CD14-positive monocyte (primary cell): ENCODE results near the gene TMEM150A. TPM values are rescaled to one million over a fixed set of nuclear protein-coding genes. Genes with fewer than 3 reads are reported as not detected.

ENCODE experiments used
- DNase-seq, 3 donors: peaks; one replicate each; pipeline ENCODE4 v3.0.0-alpha.2; 2011 to 2022
- H2AFZ ChIP-seq: 2 replicates; pipeline ENCODE4 v1.6.0; 2012; ENCODE audit warnings: mild to moderate bottlenecking, low read depth, low read length, inconsistent platforms; ENCODE audit not compliant: insufficient read depth, poor library complexity, severe bottlenecking
- H3K27ac ChIP-seq, 2 donors: 1 replicate in 1 of 2; 2 replicates in 1 of 2; pipeline ENCODE4 v1.5.1; 2012 to 2013; ENCODE audit warnings: low read length in 2 of 2, control low read depth in 1 of 2, inconsistent platforms in 1 of 2, low read depth in 1 of 2, mild to moderate bottlenecking in 1 of 2
- H3K27me3 ChIP-seq, 2 donors: one replicate each; pipeline versions ENCODE4 v1.6.0 to v1.6.1; 2011 to 2013; ENCODE audit warnings: low read length in 2 of 2; ENCODE audit not compliant: control insufficient read depth in 2 of 2, insufficient read depth in 2 of 2
- H3K36me3 ChIP-seq, 2 donors: replicated peaks in 1 of 2; 1 replicate in 1 of 2; 2 replicates in 1 of 2; pipeline versions ENCODE4 v1.5.1 to v1.6.1; 2012 to 2013; ENCODE audit warnings: low read length in 2 of 2, control low read depth in 1 of 2, inconsistent platforms in 1 of 2, mild to moderate bottlenecking in 1 of 2; ENCODE audit not compliant: insufficient read depth in 2 of 2, control insufficient read depth in 1 of 2
- H3K4me1 ChIP-seq, 2 donors: 1 replicate in 1 of 2; 2 replicates in 1 of 2; pipeline versions ENCODE4 v1.5.1 to v1.6.1; 2012 to 2013; ENCODE audit warnings: low read length in 2 of 2, control low read depth in 1 of 2, inconsistent platforms in 1 of 2, mild to moderate bottlenecking in 1 of 2, moderate library complexity in 1 of 2; ENCODE audit not compliant: insufficient read depth in 2 of 2, control insufficient read depth in 1 of 2
- H3K4me2 ChIP-seq: replicated peaks from 2 replicates; pipeline ENCODE3; 2012; ENCODE audit warnings: low read length, moderate library complexity, mild to moderate bottlenecking; ENCODE audit not compliant: poor library complexity, severe bottlenecking; ENCODE audit errors: extremely low read depth
- H3K4me3 ChIP-seq, 3 experiments: fragments of 200-600 bp in 1 of 3; sonication (generic) in 1 of 3; replicated peaks in 1 of 3; 1 replicate in 2 of 3; 2 replicates in 1 of 3; pipeline ENCODE4 v1.5.1; 2011 to 2013; ENCODE audit warnings: low read length in 3 of 3, mild to moderate bottlenecking in 3 of 3, control low read depth in 2 of 3, low read depth in 2 of 3, inconsistent platforms in 1 of 3, moderate library complexity in 1 of 3
- H3K79me2 ChIP-seq: 2 replicates; pipeline ENCODE4 v1.6.0; 2012; ENCODE audit warnings: mild to moderate bottlenecking, control low read depth, inconsistent platforms, low read length, moderate library complexity; ENCODE audit not compliant: insufficient read depth
- H3K9ac ChIP-seq: 2 replicates; pipeline ENCODE4 v1.6.0; 2017; ENCODE audit warnings: low read length, mild to moderate bottlenecking; ENCODE audit not compliant: insufficient read depth, poor library complexity, severe bottlenecking
- H3K9me3 ChIP-seq, 2 donors: replicated peaks in 1 of 2; 1 replicate in 1 of 2; 2 replicates in 1 of 2; pipeline versions ENCODE4 v1.5.1 to v1.6.1; 2012 to 2013; ENCODE audit warnings: low read length in 2 of 2, control low read depth in 1 of 2; ENCODE audit not compliant: control insufficient read depth in 1 of 2, insufficient read depth in 1 of 2
- H4K20me1 ChIP-seq: 2 replicates; pipeline ENCODE4 v1.6.0; 2012; ENCODE audit warnings: mild to moderate bottlenecking, low read length, control low read depth, moderate library complexity; ENCODE audit not compliant: insufficient read depth
- H3K27ac Mint-ChIP-seq, 7 donors: one replicate each; pipeline ENCODE4 v1.8.0; 2020; ENCODE audit warnings: mild to moderate bottlenecking in 7 of 7, mixed read lengths in 7 of 7, moderate library complexity in 6 of 7, inconsistent platforms in 2 of 7
- H3K27me3 Mint-ChIP-seq, 3 donors: one replicate each; pipeline ENCODE4 v1.8.0; 2021 to 2022; ENCODE audit warnings: low read depth in 3 of 3, mild to moderate bottlenecking in 3 of 3, mixed read lengths in 3 of 3, moderate library complexity in 3 of 3, inconsistent platforms in 1 of 3
- H3K36me3 Mint-ChIP-seq, 2 donors: one replicate each; pipeline ENCODE4 v1.8.0; 2020; ENCODE audit warnings: mixed read lengths in 2 of 2, inconsistent platforms in 1 of 2, mild to moderate bottlenecking in 1 of 2
- H3K4me1 Mint-ChIP-seq: one replicate; pipeline ENCODE4 v1.8.0; 2020; ENCODE audit warnings: mild to moderate bottlenecking, mixed read lengths
- H3K4me3 Mint-ChIP-seq, 2 donors: one replicate each; pipeline ENCODE4 v1.8.0; 2020; ENCODE audit warnings: mild to moderate bottlenecking in 2 of 2, mixed read lengths in 2 of 2, moderate library complexity in 1 of 2
- H3K9me3 Mint-ChIP-seq, 7 donors: one replicate each; pipeline ENCODE4 v1.8.0; 2020 to 2022; ENCODE audit warnings: mixed read lengths in 7 of 7, mild to moderate bottlenecking in 6 of 7, moderate library complexity in 6 of 7, inconsistent platforms in 2 of 7
- WGBS: methylation state at CpG from one replicate; pipeline ENCODE4 v1.1.5; 2013; ENCODE audit warnings: missing lambda C conversion rate; ENCODE audit not compliant: insufficient coverage; 5-methylcytosine and 5-hydroxymethylcytosine counted together
- intact Hi-C, 2 donors: fragments of 100-400 bp; cut with micrococcal nuclease; formaldehyde crosslinking; loops; one replicate each; pipeline versions ENCODE4 v1.15.0 to v1.15.1; 2023
- polyA plus RNA-seq, 3 donors: library from polyadenylated mRNA; depleted of rRNA in 1 of 3; unstranded in 2 of 3; stranded (reverse) in 1 of 3; fragments of 300-500 nt in 2 of 3; fragments of >200 nt in 1 of 3; fragmentation: Illumina TruSeq in 2 of 3; gene quantifications; 1 replicate in 2 of 3; 2 replicates in 1 of 3; pipeline ENCODE4 v1.2.3, GENCODE V29; 2012 to 2021
- TF ChIP-seq, protein P1 (sequence below): fragments of 200-600 bp; IDR thresholded peaks from one replicate; pipeline ENCODE4 v1.8.0; 2022; ENCODE audit warnings: antibody characterized with exemption, mild to moderate bottlenecking

TMEM150A gene
- polyA plus RNA-seq, 3 donors, result 24.7 to 29.1 (median 26.6) TPM

DNA sequence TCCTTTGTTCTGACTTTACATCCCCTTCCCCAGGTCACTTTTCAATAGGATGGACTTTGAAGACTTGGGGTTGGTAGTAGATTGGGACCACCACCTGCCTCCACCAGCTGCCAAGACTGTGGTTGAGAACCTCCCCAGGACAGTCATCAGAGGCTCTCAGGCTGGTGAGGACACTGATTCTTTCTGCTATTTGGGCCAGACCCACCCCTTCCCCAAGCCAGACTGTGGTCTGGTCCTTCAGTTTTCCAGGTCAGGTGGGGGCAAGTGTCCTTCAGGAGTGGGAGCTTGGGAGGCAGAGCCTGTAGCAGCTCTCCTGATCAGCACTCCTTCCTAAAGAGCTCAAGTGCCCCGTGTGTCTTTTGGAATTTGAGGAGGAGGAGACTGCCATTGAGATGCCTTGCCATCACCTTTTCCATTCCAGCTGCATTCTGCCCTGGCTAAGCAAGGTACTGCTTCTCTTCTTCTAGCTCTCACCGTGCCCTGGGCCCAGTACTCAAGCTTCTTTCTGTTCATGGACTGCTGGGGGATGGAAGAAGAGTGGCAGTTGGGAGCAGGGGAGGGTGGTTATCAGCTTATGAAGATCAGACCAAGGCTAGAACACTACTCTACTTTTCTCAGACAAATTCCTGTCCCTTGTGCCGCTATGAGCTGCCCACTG, 5.9 kb downstream of the TMEM150A start:
- no CpG with 5 or more reads among the region's 3 CpGs for WGBS
- peaks cover 42% of the 10 kb centered on the region for H3K4me1 Mint-ChIP-seq
- H3K27ac ChIP-seq, result peak overlapping the region in 1 of 2 donors; percentile 94

DNA sequence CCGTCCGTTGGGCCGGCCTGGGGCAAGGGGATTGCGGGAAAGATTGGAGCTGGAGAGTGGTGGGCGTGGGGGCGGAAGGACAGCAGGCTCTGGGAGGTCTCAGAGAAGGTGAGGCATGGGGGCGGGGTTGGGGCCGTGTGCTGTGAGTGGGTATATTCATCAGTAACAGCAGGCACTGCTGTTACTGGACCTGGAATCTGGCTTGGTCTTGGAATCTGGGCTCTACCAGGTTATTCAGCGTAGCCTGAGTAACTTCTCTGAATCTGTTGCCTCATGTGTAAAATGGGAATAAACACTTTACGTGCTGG, 6.5 kb downstream of the TMEM150A start:
- peak overlapping the region; percentile 95 to 99 (median 97) for H3K27ac Mint-ChIP-seq
- Histone ChIP-seq H2AFZ (peak overlapping the region; percentile 92), H3K4me1 (peaks cover 36 to 43% of the 10 kb centered on the region in 2 donors), H3K4me2 (peak overlapping the region; percentile 88), H3K27me3 (no peaks in the 10 kb centered on the region), H3K4me3 (peak overlapping the region; percentile 55 to 91 (median 89)), H3K9me3 (no peaks in the 10 kb centered on the region), H3K9ac (peak overlapping the region; percentile 92), H3K79me2 (peaks cover 64% of the 10 kb centered on the region), H4K20me1 (peaks cover 42% of the 10 kb centered on the region), H3K36me3 (peaks cover 27 to 41% of the 10 kb centered on the region in 2 donors), H3K27ac (peak overlapping the region; percentile 81 to 94)
- TF ChIP-seq, protein P1, sequence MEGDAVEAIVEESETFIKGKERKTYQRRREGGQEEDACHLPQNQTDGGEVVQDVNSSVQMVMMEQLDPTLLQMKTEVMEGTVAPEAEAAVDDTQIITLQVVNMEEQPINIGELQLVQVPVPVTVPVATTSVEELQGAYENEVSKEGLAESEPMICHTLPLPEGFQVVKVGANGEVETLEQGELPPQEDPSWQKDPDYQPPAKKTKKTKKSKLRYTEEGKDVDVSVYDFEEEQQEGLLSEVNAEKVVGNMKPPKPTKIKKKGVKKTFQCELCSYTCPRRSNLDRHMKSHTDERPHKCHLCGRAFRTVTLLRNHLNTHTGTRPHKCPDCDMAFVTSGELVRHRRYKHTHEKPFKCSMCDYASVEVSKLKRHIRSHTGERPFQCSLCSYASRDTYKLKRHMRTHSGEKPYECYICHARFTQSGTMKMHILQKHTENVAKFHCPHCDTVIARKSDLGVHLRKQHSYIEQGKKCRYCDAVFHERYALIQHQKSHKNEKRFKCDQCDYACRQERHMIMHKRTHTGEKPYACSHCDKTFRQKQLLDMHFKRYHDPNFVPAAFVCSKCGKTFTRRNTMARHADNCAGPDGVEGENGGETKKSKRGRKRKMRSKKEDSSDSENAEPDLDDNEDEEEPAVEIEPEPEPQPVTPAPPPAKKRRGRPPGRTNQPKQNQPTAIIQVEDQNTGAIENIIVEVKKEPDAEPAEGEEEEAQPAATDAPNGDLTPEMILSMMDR, result no peak
- intact Hi-C loops, result no loop called here
- no peak for DNase-seq
- 0% methylated on average over 7 of the region's 10 CpGs for WGBS
- peaks cover 0 to 2% (median 0%) of the 10 kb centered on the region in 7 donors for H3K9me3 Mint-ChIP-seq
- H3K4me3 Mint-ChIP-seq, result peak overlapping the region; percentile 93 to 96
- peaks cover 41 to 50% of the 10 kb centered on the region in 2 donors for H3K36me3 Mint-ChIP-seq
- H3K27me3 Mint-ChIP-seq, result peaks cover 0 to 8% (median 2%) of the 10 kb centered on the region in 3 donors
- peaks cover 42% of the 10 kb centered on the region for H3K4me1 Mint-ChIP-seq

More for the DNA sequence above, 5.9 kb downstream of the TMEM150A start:
- H3K79me2 ChIP-seq, result peaks cover 63% of the 10 kb centered on the region
- peak overlapping the region; percentile 55 to 91 (median 89) for H3K4me3 ChIP-seq
- peaks cover 27 to 41% of the 10 kb centered on the region in 2 donors for H3K36me3 ChIP-seq
- no peaks in the 10 kb centered on the region for H3K27me3 ChIP-seq
- H3K4me2 ChIP-seq, result peak overlapping the region; percentile 88
- peaks cover 38 to 46% of the 10 kb centered on the region in 2 donors for H3K36me3 Mint-ChIP-seq
- H3K9me3 Mint-ChIP-seq, result peaks cover 0 to 2% (median 0%) of the 10 kb centered on the region in 7 donors
- peak overlapping the region in 4 of 7 donors; percentile 95 to 99 (median 98) for H3K27ac Mint-ChIP-seq
- peaks cover 33 to 43% of the 10 kb centered on the region in 2 donors for H3K4me1 ChIP-seq
- H4K20me1 ChIP-seq, result peaks cover 45% of the 10 kb centered on the region
- intact Hi-C loops, result no loop called here
- TF ChIP-seq, protein P1, result no peak
- no peak overlapping the region for H2AFZ ChIP-seq
- H3K9me3 ChIP-seq, result no peaks in the 10 kb centered on the region
- DNase-seq, result no peak
- H3K27me3 Mint-ChIP-seq, result peaks cover 0 to 8% (median 3%) of the 10 kb centered on the region in 3 donors
- peak overlapping the region; percentile 92 for H3K9ac ChIP-seq
- H3K4me3 Mint-ChIP-seq, result peak overlapping the region; percentile 93 to 96
